Immature natural killer cell (primary cell): ENCODE results near the gene XPO1. TPM values are rescaled to one million over a fixed set of nuclear protein-coding genes. Genes with fewer than 3 reads are reported as not detected.

Experiments
- DNase-seq, 3 donors: peaks; one replicate each; pipeline ENCODE4 v3.0.0; 2022; ENCODE audit warnings: mixed read lengths in 1 of 3
- H3K27ac Mint-ChIP-seq, 6 donors: one replicate each; pipeline ENCODE4 v1.8.0; 2020; ENCODE audit warnings: mixed read lengths in 6 of 6, mild to moderate bottlenecking in 5 of 6, inconsistent platforms in 4 of 6, moderate library complexity in 3 of 6
- H3K27me3 Mint-ChIP-seq, 3 donors: one replicate each; pipeline ENCODE4 v1.8.0; 2020 to 2021; ENCODE audit warnings: low read depth in 3 of 3, mild to moderate bottlenecking in 3 of 3, mixed read lengths in 3 of 3, moderate library complexity in 3 of 3, inconsistent platforms in 1 of 3
- H3K36me3 Mint-ChIP-seq, 3 donors: one replicate each; pipeline ENCODE4 v1.8.0; 2020; ENCODE audit warnings: mixed read lengths in 3 of 3, inconsistent platforms in 2 of 3, mild to moderate bottlenecking in 2 of 3
- H3K4me1 Mint-ChIP-seq, 2 donors: one replicate each; pipeline ENCODE4 v1.8.0; 2020; ENCODE audit warnings: inconsistent platforms in 2 of 2, mild to moderate bottlenecking in 2 of 2, mixed read lengths in 2 of 2, moderate library complexity in 1 of 2
- H3K4me3 Mint-ChIP-seq, 5 donors: one replicate each; pipeline ENCODE4 v1.8.0; 2020; ENCODE audit warnings: mild to moderate bottlenecking in 5 of 5, mixed read lengths in 5 of 5, inconsistent platforms in 3 of 5, moderate library complexity in 3 of 5
- H3K9me3 Mint-ChIP-seq, 6 donors: one replicate each; pipeline ENCODE4 v1.8.0; 2020; ENCODE audit warnings: mild to moderate bottlenecking in 6 of 6, mixed read lengths in 6 of 6, inconsistent platforms in 4 of 6, moderate library complexity in 3 of 6
- polyA plus RNA-seq, 3 donors: library from polyadenylated mRNA; unstranded; fragments of 300-500 nt; fragmentation: Illumina TruSeq; gene quantifications; one replicate each; pipeline ENCODE4 v1.2.3, GENCODE V29; 2021

XPO1 gene
- polyA plus RNA-seq, 3 donors from 2014 or later: 19.7 to 44.4 (median 19.9) TPM

GRCh38 chr2:61431345-61431744 lies 106.8 kb downstream of the XPO1 start:
- Mint-ChIP-seq H3K27ac (peak overlapping the region in 2 of 6 donors; percentile 26 to 77), H3K4me1 (peaks cover 55 to 77% of the 10 kb centered on the region in 2 donors), H3K4me3 (no peak overlapping the region), H3K27me3 (peaks cover 0 to 5% (median 2%) of the 10 kb centered on the region in 3 donors), H3K36me3 (no peaks in the 10 kb centered on the region), H3K9me3 (no peaks in the 10 kb centered on the region)
- no peak for DNase-seq

Other genes with a start within 250 kb of the XPO1 start
- gene USP34, start 67.3 kb downstream of the XPO1 start, polyA plus RNA-seq: 10 to 100 TPM in 2 of 3 donors, 1 to 10 TPM in 1; 9.0 to 37.3 (median 16.3) TPM